Activated gamma-delta T cell (primary cell): ENCODE data around the gene OSBPL3.

Experiments used
- DNase-seq: peaks from one replicate; lab custom pipeline; 2025; lab: John Stamatoyannopoulos, UW

The OSBPL3 gene

DNA sequence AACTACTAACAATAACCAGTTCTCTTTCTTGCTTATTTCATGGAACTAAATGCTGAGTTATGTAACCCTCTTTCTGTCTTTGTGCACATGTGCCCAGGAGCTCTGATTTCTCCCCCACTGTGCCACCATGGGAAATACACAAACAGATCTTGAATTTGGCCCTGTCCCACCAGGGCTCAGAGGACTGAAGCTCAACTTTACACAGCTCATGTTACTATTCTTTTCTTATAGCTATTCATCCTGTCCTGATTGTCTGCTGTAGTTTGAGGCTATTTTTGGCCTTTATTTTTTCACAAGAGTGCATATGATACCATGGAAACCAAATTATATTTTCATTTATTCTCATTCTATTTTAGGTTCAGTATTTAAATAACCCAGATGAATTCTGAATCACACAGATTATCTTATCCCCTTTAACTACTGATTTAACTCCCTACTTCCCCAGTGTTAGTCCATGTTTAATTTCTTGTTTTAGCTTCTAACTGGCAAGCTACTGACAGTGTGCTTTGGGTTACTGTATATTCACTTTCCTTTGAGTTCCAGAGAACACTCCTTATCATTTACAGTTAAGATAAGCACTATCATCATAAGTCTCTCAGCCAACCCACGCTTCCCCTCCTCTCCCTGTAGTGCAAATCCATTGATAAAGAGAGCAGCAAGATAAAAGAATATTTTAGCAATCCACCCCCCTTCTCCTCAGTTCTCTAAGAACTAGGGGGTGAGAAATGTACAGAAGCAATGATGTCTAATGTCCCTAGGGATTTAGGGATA, 150.9 kb downstream of the OSBPL3 start:
- no peak for DNase-seq

DNA sequence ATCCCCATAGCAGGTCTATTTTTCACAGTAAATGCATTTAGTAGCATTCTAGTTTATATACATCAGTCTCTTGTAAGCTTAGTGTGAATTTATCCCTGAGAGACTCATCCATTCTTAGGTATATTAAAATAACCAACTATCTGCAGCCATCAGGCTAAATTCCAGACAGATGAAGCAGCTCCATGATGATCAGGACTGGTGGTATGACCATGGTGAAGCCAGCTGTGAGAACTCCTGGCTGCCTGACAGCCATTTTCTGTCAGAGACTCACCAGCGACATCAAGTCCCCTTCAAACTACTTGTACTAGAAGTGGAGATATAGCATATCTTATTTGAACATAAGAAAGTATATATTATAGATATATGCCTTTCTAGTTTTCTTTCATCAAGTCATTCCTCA, 152.4 kb downstream of the OSBPL3 start:
- DNase-seq: no peak

DNA sequence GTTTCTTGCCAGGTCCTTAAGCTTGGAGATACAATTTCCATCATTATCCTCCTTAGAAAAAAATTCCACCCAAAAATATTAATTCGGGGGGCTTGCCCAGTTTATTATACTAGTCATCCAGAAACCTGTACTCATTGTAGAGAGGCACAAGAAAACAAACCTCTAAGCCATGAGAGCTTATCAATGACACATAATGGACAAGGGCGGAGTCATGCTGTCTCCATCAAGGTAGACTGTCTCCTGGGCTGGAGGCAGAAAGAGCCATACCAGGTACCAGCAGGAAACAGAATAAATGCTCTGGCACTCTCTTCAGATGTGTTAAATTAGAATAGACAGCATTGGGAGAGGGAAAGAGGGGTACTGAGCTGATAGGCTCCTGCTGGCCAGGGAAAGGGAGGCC, 153.0 kb downstream of the OSBPL3 start:
- DNase-seq: no peak

DNA sequence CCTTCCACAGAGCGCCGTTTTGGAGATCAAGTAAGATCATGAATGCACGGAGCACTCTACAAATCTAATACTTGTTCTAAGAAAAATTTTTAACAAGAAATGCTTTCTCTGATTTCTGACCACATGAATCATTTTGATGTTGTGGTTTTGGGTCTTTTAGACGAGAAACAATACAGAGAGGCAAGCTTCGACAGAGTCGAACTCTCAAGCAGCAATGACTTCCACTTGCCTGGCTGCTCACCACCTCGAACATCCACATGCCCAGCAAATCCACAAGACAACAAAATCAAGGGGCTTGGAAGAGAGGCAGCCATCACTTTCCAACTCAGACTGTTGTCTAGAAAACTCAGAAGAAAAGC, 153.3 kb downstream of the OSBPL3 start:
- no peak for DNase-seq

DNA sequence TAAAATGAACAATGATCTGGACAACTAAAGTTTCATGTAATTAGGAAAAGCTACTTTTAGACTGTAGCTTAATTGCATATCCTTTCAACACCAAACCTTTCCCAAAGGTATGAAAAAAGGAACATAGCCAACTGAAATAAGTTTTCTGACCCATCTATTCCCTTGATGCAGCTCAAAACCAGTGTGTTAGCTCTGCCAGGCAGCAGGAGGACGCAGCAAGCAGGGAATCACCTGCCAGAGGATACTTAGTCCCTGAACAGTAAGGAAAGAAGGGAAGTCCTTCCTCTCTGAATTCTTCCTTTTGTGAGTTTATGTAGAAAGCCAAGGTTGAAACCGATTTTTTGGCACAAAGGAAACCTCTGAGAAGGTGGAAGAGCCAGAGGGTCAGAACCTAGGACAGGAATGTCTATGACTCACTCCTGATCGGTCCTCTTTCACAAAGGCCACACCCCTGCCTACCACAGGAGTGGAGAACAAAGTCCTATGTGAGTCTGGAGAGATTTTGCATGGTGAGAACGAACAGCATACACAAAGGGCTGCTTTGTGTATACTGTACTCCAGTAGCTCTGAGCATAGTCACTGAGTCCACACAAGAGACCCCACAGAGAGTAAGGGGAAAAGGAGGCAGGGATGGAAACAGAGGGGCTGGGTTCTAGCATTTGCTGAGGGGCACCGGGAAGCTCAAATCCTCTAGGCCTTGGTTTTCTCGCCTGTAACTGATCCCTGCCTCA, 153.9 kb downstream of the OSBPL3 start:
- DNase-seq: no peak

DNA sequence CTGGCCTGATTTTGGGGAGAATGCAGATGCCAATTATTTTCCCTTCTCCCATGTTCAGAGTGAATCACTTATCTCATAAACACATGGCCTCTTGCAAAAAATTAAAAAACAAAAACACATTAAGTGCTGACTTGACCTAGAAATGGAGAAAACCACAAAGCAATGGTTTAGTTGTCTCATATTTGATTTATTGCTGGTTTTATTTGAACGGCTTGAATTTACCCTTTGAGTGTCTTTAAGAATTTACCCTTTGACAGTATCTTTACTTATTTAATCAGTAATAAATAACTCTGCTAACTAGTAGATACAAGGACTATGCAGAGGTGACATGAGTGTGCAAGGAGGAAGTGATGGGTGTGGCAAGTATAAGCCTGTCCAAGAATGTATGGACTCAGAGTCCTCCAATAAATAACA, 154.6 kb downstream of the OSBPL3 start:
- DNase-seq: no peak

- DNase-seq: no peak
These were observed 155.1 kb downstream of the OSBPL3 start for GRCh38 chr7:24824896-24825295.

DNA sequence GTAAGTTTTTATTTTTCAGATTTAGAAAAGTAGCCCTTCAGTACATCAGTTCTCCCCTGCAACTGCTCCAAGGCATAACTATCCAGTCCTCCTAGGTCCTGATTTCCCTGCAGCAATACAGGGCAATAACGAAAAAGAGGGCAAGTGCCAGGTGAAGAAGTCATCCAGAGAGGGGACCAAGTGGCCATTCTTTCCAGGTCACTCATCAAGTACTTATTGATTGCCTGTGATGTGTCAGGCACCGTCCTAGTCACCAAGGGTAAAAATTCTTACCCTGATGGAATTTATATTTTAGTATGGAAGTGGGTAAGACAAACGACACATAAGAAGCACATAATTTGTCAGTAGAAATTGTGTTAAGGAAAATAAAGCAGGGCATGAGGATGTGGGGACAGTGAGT, 155.6 kb downstream of the OSBPL3 start:
- no peak for DNase-seq

DNA sequence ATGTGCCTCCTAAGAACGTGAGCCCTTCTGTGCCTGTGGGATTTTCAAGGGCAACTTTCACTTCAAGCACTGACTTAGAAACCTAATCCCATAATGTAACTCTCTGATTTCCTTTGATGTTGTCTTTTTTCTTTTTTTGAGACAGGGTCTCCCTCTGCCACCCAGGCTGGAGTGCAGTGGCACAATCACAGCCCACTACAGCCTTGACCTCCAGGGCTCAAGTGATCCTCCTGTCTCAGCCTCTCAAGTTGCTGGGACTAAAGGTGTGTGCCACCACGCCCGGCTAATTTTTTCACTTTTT, 158.3 kb downstream of the OSBPL3 start:
- DNase-seq: no peak

DNA sequence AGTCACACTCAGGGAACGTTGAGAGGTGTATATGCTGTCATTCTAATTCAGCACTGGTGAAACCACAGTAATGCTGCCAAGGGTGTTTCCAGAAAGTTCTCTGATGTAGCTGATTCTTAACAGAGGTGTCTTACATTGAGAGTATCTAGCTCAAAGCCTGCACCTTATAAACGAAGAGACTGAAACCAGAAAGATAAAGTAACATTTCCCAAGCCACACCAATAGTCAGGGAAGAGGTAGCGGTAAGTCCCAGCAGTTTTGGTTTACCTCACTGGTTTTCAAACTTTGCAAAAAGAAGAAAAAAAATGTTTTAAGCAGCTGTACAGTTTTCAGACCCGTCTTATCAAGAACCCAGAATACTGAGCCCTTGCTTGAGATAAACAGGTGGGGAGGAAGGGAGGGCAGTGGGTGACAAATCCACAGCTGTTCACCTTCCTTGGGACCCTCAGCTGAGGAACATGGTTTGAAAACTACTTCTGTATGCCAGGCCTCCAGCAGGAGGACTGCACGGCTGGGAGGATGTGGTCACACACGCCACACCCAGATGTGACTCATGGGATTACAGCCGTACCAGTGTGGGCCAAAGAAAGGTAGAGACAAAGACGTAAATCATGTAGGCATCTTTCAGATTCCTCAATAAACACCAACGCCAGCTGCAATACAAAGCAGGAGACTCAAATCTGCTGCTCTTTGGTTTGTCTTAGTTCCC, 158.8 kb downstream of the OSBPL3 start:
- DNase-seq: peak; percentile 19

DNA sequence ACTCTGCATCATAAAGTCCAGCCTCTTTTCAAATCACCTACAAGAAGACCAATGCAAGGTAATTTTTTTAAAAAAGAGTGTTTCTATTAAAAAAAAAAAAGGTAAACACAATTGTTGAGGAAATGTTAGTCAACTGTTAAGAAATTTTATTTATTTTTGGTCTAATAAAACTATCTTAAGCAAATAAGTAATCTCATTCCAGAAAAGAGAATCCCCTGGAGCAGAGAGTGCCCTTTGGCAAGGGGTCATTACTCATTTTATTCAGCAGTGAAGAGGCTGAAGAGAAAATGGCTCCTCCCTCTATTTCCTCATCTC, 159.3 kb downstream of the OSBPL3 start:
- DNase-seq: no peak

DNA sequence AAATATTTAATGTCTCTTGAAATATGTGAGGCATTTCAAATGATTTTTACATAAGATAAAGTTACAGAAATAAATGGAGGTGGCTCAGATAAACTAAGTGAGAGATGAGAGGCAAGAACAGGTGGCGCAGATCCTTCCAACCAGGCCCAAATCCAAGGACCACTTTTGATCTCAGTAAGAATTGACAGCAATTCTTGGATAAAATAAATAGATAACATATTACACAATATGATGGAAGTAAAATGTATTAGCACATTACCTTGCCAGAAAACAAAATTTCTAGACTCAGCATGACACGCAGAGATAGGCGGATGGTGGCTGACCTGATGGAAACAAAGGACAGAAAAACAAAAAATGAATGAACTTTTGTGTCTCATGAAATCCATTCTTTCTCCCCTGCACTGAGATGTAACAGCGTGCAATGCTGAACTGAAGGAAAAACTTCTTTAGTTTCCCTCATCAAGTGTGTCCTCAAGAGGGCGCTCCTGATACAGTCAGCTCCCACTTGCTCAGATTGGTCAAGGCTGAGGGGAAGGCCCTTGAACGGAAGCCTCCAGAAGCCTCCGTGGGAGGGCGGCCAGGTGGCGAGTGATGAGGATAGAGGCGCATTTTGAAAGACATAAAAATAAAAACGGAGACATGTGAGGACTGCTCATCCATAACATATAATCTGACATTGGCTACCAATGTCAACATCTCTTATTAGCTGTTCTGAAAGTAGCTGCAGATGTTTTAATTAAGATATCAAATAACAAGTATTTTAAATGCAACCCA, 159.9 kb downstream of the OSBPL3 start:
- DNase-seq: peak; percentile 20

DNA sequence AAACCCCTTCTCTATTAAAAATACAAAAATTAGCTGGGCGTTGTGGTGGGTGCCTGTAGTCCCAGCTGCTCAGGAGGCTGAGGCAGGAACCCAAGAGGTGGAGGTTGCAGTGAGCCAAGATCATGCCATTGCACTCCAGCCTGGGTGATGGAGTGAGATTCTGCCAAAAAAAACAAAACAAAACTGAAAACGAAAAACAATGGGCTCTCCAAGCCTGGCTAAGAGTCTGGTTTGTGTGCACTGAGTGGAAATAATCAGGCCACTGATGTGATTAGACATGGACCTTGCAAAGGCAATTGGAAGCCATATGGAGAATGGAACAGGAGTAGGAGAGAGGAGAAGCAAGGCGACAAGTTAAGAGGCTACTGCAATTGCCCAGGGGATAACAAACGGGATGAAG, 162.6 kb downstream of the OSBPL3 start:
- no peak for DNase-seq

DNA sequence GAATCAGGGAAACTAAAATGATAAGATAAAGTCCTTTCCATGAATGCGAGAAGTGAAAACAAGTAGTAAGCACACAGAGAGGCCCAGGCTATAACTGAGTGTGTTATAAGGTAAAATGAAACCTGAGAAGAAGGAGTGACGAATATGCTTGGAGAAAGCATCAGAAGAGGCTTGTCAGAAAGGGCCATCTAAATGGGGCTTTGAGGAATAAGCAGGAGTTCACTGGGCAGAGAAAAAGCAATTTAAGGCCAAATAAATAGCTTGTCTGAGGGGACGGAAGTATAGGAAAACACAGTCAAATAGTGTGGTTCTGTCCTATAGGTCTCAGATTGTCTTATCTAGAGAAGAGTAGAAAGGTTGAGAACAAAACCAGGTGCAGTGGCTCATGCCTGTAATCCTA, 163.1 kb downstream of the OSBPL3 start:
- DNase-seq: no peak

DNA sequence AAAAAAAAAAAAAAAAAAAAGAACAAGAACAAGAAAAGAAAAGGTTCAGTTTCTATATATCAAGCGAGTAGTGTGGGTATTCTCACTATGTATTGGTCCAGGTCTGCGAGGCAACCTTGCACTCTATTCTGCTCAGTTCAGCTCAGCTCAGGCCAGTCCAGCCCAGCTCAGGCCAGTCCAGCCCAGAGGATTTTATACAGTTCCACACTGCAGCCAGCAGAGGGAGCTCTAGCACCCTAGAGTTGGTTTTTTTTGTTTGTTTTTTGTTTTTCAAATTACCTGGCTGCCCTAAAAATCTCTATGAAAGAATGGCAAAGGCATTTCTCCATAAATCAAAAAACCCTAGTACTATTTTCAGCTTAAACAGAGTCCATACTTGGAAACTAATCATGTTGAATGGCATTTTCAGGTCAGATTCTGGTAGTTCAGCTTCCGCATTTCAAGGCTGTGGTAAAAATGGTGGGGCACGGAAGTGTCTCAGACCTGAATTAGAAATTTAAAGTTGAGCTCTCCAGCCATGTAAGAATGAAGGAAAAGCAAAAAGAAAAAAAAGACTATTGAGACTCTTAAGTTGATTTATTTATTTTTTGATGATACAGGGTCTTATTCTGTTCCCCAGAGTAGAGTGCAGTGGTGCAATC, 167.6 kb downstream of the OSBPL3 start:
- DNase-seq: no peak

GRCh38 chr7:24808518-24808917, 171.5 kb downstream of the OSBPL3 start:
- no peak for DNase-seq

GRCh38 chr7:24802300-24802699, 177.7 kb downstream of the OSBPL3 start:
- no peak for DNase-seq

DNA sequence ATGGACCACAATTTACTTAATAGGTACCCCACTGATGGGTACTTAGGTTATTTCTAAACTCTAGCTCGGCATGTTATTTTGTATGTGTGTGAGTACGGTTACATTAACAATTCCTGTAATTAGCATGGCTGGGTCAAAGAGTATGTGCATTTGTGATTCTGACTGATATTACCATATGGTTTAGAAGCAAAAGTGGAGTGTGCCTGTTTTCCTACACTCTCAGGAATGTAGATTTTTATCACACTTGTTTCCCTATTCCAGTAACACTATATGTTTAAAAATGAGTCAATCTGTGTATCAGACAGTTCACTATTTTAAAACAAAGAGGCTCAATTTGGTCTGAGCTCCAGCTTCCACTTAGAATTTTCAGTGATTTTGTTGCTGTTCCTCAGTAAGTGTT, 178.1 kb downstream of the OSBPL3 start:
- DNase-seq: no peak

- DNase-seq: no peak
These were observed 179.3 kb downstream of the OSBPL3 start for GRCh38 chr7:24800667-24801066.

GRCh38 chr7:24800073-24800472, 179.9 kb downstream of the OSBPL3 start:
- no peak for DNase-seq

DNA sequence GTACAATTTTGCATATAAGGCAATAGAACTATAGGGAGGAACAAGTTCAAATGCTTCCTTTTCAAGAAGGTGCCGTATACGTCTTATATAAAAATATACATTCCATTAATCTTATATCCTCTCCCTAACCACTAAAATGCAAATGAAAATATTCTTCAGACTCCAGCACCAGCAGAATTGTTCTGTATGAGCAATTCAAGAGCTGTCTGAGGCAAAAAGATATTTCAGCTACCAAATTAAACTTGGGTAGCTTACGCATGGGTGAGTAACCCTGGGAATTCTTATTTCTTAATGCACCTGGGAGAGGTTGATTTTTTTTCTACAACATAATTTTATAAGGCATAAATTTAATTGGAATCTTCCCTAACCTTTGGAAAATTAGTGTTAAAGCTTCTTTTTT, 180.5 kb downstream of the OSBPL3 start:
- no peak for DNase-seq

DNA sequence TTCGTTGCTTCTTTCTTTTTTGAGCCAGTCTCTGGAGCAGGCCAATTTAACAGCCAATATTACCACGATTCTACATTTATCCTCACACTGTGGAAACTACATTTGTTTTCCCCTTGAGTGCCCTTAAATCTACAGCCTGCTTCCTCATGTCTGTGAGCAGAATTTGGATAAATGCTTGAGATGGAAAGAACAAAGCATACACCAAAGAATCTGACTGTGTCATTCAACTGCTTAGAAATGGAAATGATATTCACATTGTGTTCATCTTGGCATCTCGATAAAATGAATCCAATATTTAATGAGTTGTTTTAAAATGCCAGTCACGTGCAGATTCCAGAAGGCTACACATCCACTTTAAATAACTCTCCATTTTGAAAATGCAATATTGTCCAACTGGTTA, 181.7 kb downstream of the OSBPL3 start:
- DNase-seq: no peak
